ENCODE data around the gene CYTH4.
A peak's percentile ranks its signal among the peaks of the same experiment; 100 is the strongest.

The CYTH4 gene

DNA sequence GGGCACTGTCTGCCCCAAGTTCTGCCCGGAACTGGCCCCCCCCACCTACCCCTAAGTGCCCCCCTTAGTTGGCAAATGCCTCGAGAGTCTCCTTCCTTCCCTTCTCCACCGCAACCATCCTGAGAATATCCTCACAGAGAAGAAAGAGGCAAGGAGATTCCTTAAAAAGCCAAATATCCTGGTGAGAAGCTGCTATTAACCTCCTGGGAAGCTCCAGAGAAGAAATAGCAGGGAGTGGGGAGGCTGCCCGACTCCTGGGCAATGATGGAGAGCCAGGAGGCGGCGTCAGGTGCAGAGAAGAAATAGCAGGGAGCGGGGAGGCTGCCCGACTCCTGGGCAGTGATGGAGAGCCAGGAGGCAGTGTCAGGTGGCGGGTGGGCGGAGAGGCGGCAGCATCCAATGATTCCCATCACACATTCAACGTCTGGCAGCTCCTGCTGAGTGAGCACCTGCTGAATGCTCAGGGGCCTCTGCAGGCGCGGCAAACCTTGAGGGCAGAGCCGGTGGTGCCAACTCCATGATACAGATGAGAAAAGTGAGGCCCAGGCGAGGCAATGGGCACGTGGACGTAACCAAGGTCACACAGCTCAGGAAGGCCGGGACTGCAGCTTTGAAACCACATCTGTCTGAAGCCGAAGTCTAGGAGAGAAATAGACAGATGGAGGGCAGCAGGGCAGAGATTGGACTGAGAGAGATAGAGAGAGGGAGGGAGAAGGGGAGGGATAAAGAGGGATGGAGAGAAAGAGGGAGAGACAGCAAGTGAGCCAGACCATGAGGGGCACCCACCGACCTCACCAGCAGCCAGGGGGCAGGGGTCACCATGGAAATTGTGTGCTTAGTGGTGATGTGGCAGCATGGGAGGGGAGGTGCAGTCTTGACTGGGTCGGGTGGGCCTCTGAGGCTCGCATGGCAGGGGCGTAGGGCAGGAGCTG, 58.3 kb downstream of the CYTH4 start:
- no peak for DNase-seq (ENCODE audit: low read depth)
- no peak overlapping the region for H3K4me3 ChIP-seq (ENCODE audit: low read depth, low read length)
- TF ChIP-seq MYC (IDR thresholded peaks at IDR 0.05; ENCODE audit: low read depth, low read length) (no peak), CTCF (IDR thresholded peaks at IDR 0.05; ENCODE audit: low read depth, low read length) (no peak), MAX (IDR thresholded peaks at IDR 0.05; ENCODE audit: low read depth, low read length) (no peak)

DNA sequence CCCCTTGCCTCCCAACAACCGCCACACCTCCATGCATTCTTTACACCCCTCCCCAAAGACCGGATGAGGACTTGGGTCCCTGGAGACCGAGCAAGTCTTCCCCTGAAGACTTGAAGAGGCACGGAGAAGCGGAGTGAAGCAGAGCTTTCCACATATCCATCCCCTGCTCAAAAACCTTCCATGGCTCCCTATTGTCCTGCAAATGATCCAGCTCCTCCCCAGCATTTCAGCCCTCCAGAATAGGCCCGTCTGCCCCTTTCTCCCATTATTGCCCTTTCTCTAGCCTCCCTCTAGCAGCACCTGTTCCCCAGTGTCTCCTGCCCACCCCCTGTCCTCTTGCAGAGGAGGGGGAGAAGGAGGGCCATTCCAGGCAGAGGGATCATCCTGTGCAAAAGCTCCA, 59.8 kb downstream of the CYTH4 start:
- no peak for DNase-seq (ENCODE audit: low read depth)
- H3K4me3 ChIP-seq (ENCODE audit: low read depth, low read length) = no peak overlapping the region
- no peak for TF ChIP-seq CTCF (IDR thresholded peaks at IDR 0.05; ENCODE audit: low read depth, low read length)
- TF ChIP-seq POLR2A (IDR thresholded peaks at IDR 0.05; ENCODE audit: extremely low read depth, insufficient read length) = no peak
- TF ChIP-seq MAX (IDR thresholded peaks at IDR 0.05; ENCODE audit: low read depth, low read length) = no peak
- no peak for TF ChIP-seq MYC (IDR thresholded peaks at IDR 0.05; ENCODE audit: low read depth, low read length)

DNA sequence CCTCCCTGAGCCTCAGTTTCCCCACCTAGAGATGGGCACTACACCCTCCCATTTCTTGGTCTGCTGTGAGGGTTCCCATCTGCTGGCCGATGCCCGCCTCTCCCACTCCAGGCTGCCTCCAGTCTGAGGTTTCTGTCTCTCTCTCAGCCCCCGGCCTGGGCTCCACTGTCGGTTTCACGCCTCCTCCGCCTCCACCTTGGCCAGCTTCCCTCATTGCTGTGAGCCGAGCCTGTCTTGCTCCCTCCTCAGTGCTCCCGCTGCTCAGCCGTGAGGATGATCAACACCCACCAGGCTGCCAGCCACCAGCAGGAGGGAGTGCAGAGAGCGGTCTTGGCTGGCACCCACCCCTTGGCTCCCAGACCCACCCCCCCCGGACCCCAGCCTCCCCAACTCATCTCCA, 61.0 kb downstream of the CYTH4 start:
- DNase-seq (ENCODE audit: low read depth) = peak; percentile 19
- H3K4me3 ChIP-seq (ENCODE audit: low read depth, low read length) = no peak overlapping the region
- TF ChIP-seq CTCF (IDR thresholded peaks at IDR 0.05; ENCODE audit: low read depth, low read length) = no peak
- TF ChIP-seq MYC (IDR thresholded peaks at IDR 0.05; ENCODE audit: low read depth, low read length) = no peak
- no peak for TF ChIP-seq POLR2A (IDR thresholded peaks at IDR 0.05; ENCODE audit: extremely low read depth, insufficient read length)
- TF ChIP-seq MAX (IDR thresholded peaks at IDR 0.05; ENCODE audit: low read depth, low read length) = no peak

- TF ChIP-seq CTCF (IDR thresholded peaks at IDR 0.05; ENCODE audit: low read depth, low read length) (no peak), POLR2A (IDR thresholded peaks at IDR 0.05; ENCODE audit: extremely low read depth, insufficient read length) (no peak), MYC (IDR thresholded peaks at IDR 0.05; ENCODE audit: low read depth, low read length) (no peak), MAX (IDR thresholded peaks at IDR 0.05; ENCODE audit: low read depth, low read length) (no peak)
- H3K4me3 ChIP-seq (ENCODE audit: low read depth, low read length) = no peak overlapping the region
- no peak for DNase-seq (ENCODE audit: low read depth)
Observed at GRCh38 chr22:37343863-37344734, 61.8 kb downstream of the CYTH4 start.

GRCh38 chr22:37344735-37345449, 62.6 kb downstream of the CYTH4 start:
- no peak overlapping the region for H3K4me3 ChIP-seq (ENCODE audit: low read depth, low read length)
- DNase-seq (ENCODE audit: low read depth) = no peak
- TF ChIP-seq POLR2A (IDR thresholded peaks at IDR 0.05; ENCODE audit: extremely low read depth, insufficient read length) (no peak), MYC (IDR thresholded peaks at IDR 0.05; ENCODE audit: low read depth, low read length) (no peak), MAX (IDR thresholded peaks at IDR 0.05; ENCODE audit: low read depth, low read length) (no peak), CTCF (IDR thresholded peaks at IDR 0.05; ENCODE audit: low read depth, low read length) (no peak)

All from NB4 (cell line).